ENCODE results near the gene ILK.

The ILK gene

GRCh38 chr11:6642957-6643356 lies 39.4 kb downstream of the ILK start:
- no peak for DNase-seq (ENCODE audit: low read depth)
- H3K4me3 ChIP-seq (ENCODE audit: low read depth, low read length), result no peak overlapping the region
- TF ChIP-seq CTCF (IDR thresholded peaks at IDR 0.05; ENCODE audit: low read depth, low read length, missing control alignments), result no peak
- in situ Hi-C loops (cut with HindIII; ENCODE audit: low sequenced_read_pairs), result no loop called here

GRCh38 chr11:6646071-6646470 lies 42.5 kb downstream of the ILK start:
- H3K4me3 ChIP-seq (ENCODE audit: low read depth, low read length), result no peak overlapping the region
- DNase-seq (ENCODE audit: low read depth), result no peak
- in situ Hi-C loops (cut with HindIII; ENCODE audit: low sequenced_read_pairs), result no loop called here
- no peak for TF ChIP-seq CTCF (IDR thresholded peaks at IDR 0.05; ENCODE audit: low read depth, low read length, missing control alignments)

GRCh38 chr11:6646576-6646917 lies 43.0 kb downstream of the ILK start:
- H3K4me3 ChIP-seq (ENCODE audit: low read depth, low read length), result no peak overlapping the region

GRCh38 chr11:6646918-6647679 lies 43.5 kb downstream of the ILK start:
- no peak for DNase-seq (ENCODE audit: low read depth)
- no peak overlapping the region for H3K4me3 ChIP-seq (ENCODE audit: low read depth, low read length)
- in situ Hi-C loops (cut with HindIII; ENCODE audit: low sequenced_read_pairs), result no loop called here
- no peak for TF ChIP-seq CTCF (IDR thresholded peaks at IDR 0.05; ENCODE audit: low read depth, low read length, missing control alignments)

More at GRCh38 chr11:6646576-6646917, 43.0 kb downstream of the ILK start:
- DNase-seq (ENCODE audit: low read depth), result no peak
- in situ Hi-C loops (cut with HindIII; ENCODE audit: low sequenced_read_pairs), result no loop called here
- no peak for TF ChIP-seq CTCF (IDR thresholded peaks at IDR 0.05; ENCODE audit: low read depth, low read length, missing control alignments)

GRCh38 chr11:6647836-6648235 lies 44.3 kb downstream of the ILK start:
- in situ Hi-C loops (cut with HindIII; ENCODE audit: low sequenced_read_pairs), result no loop called here
- no peak for TF ChIP-seq CTCF (IDR thresholded peaks at IDR 0.05; ENCODE audit: low read depth, low read length, missing control alignments)
- H3K4me3 ChIP-seq (ENCODE audit: low read depth, low read length), result no peak overlapping the region
- no peak for DNase-seq (ENCODE audit: low read depth)

GRCh38 chr11:6648501-6648900 lies 44.9 kb downstream of the ILK start:
- no peak for TF ChIP-seq CTCF (IDR thresholded peaks at IDR 0.05; ENCODE audit: low read depth, low read length, missing control alignments)
- no peak for DNase-seq (ENCODE audit: low read depth)
- H3K4me3 ChIP-seq (ENCODE audit: low read depth, low read length), result no peak overlapping the region
- in situ Hi-C loops (cut with HindIII; ENCODE audit: low sequenced_read_pairs), result no loop called here

Measured in astrocyte of the cerebellum (primary cell).